NCI-H69 (cell line): ENCODE results near the gene SLC25A4.

Experiments used
- DNase-seq: peaks from one replicate; lab custom pipeline; 2025; lab: John Stamatoyannopoulos, UW

SLC25A4 gene

GRCh38 chr4:185120631-185120946, 22.5 kb upstream of the SLC25A4 start:
- DNase-seq, result no peak

GRCh38 chr4:185122681-185123345, 20.3 kb upstream of the SLC25A4 start:
- no peak for DNase-seq

- DNase-seq, result no peak
Measured at GRCh38 chr4:185124006-185124405, 19.1 kb upstream of the SLC25A4 start.

- peak; percentile 29 for DNase-seq
Measured at GRCh38 chr4:185127021-185127925, 15.8 kb upstream of the SLC25A4 start.

GRCh38 chr4:185128272-185129119, 14.6 kb upstream of the SLC25A4 start:
- peak; percentile 37 for DNase-seq

GRCh38 chr4:185134307-185134869, 8.7 kb upstream of the SLC25A4 start:
- DNase-seq, result peak; percentile 40

GRCh38 chr4:185137233-185137925, 5.7 kb upstream of the SLC25A4 start:
- DNase-seq, result no peak

- DNase-seq, result no peak
Measured at GRCh38 chr4:185138161-185138560, 4.9 kb upstream of the SLC25A4 start.

- DNase-seq, result no peak
Measured at GRCh38 chr4:185139736-185140135, 3.3 kb upstream of the SLC25A4 start.

- DNase-seq, result no peak
Measured at GRCh38 chr4:185141777-185142176, 1.3 kb upstream of the SLC25A4 start.

- peak; percentile 51 for DNase-seq
Measured at GRCh38 chr4:185142564-185142911, 528 bp upstream of the SLC25A4 start.

- peak; percentile 65 for DNase-seq
Measured at GRCh38 chr4:185143601-185143969, 519 bp downstream of the SLC25A4 start.

GRCh38 chr4:185144601-185145240, 1.7 kb downstream of the SLC25A4 start:
- no peak for DNase-seq

GRCh38 chr4:185145572-185145971, 2.5 kb downstream of the SLC25A4 start:
- DNase-seq, result no peak

GRCh38 chr4:185149392-185149791, 6.3 kb downstream of the SLC25A4 start:
- no peak for DNase-seq

- DNase-seq, result no peak
Measured at GRCh38 chr4:185151296-185151695, 8.2 kb downstream of the SLC25A4 start.

- DNase-seq, result peak; percentile 12
Measured at GRCh38 chr4:185165605-185166063, 22.6 kb downstream of the SLC25A4 start.

GRCh38 chr4:185167234-185167633, 24.2 kb downstream of the SLC25A4 start:
- DNase-seq, result no peak

- no peak for DNase-seq
Measured at GRCh38 chr4:185171373-185172071, 28.5 kb downstream of the SLC25A4 start.

GRCh38 chr4:185179488-185179887, 36.4 kb downstream of the SLC25A4 start:
- DNase-seq, result no peak
